Endothelial cell of umbilical vein (primary cell): ENCODE results near the gene ELOVL6. TPM values are rescaled to one million over a fixed set of nuclear protein-coding genes. Genes with fewer than 3 reads are reported as not detected.

Source experiments
- BruUV-seq: library from RNA; stranded (reverse); fragments of 400-500 nt; replicated peaks from 2 replicates; lab custom pipeline; 2021; lab: Mats Ljungman, UMichigan
- CTCF ChIA-PET: fragments of 300-600, 350-600 bp; sonication (Branson Sonifier 250); formaldehyde crosslinking; loops from one replicate; lab custom pipeline; 2021; ENCODE audit warnings: antibody characterized with exemption, inconsistent platforms; lab: Charles Lee
- POLR2A ChIA-PET: fragments of 300-600, 350-600 bp; sonication (Branson Sonifier 250); formaldehyde crosslinking; loops from one replicate; lab custom pipeline; 2021; ENCODE audit warnings: antibody characterized with exemption, inconsistent platforms; lab: Charles Lee
- DNase-seq: peaks from one replicate; pipeline ENCODE4 v3.0.0-alpha.2; 2011; ENCODE audit warnings: low read depth, low spot score
- FAIRE-seq: peaks from 2 replicates; lab custom pipeline; 2011; peaks lifted over from hg19 to GRCh38; lab: Jason Lieb, UNC
- H2AFZ ChIP-seq: 2 replicates; pipeline ENCODE4 v1.6.0; 2012; ENCODE audit warnings: low read depth, low read length, control low read depth, inconsistent platforms
- H3K27ac ChIP-seq: 2 replicates; pipeline ENCODE4 v1.5.1; 2011; ENCODE audit warnings: low read depth, mild to moderate bottlenecking, control low read depth, low read length, moderate library complexity; ENCODE audit not compliant: insufficient read depth
- H3K27me3 ChIP-seq, 2 experiments: 2 replicates each; pipeline versions ENCODE4 v1.6.0 to v1.6.1; 2011; ENCODE audit warnings: low read length in 2 of 2, mixed read lengths in 1 of 2; ENCODE audit not compliant: control insufficient read depth in 2 of 2, insufficient read depth in 2 of 2
- H3K36me3 ChIP-seq, 2 experiments: 2 replicates in 1 of 2; 3 replicates in 1 of 2; pipeline ENCODE4 v1.5.1; 2011; ENCODE audit warnings: low read length in 2 of 2, mild to moderate bottlenecking in 1 of 2, moderate library complexity in 1 of 2; ENCODE audit not compliant: control insufficient read depth in 2 of 2, insufficient read depth in 2 of 2; ENCODE audit errors: extremely low read depth in 1 of 2
- H3K4me1 ChIP-seq: 3 replicates; pipeline ENCODE4 v1.5.1; 2011; ENCODE audit warnings: mild to moderate bottlenecking, low read length; ENCODE audit not compliant: control insufficient read depth, insufficient read depth; ENCODE audit errors: extremely low read depth
- H3K4me2 ChIP-seq: 2 replicates; pipeline ENCODE4 v1.6.1; 2011; ENCODE audit warnings: low read length, control low read depth, mixed read lengths; ENCODE audit not compliant: insufficient read depth
- H3K4me3 ChIP-seq, 3 experiments: fragments of 200-600 bp in 1 of 3; sonication (generic), shearing (Covaris generic) in 1 of 3; replicated peaks in 1 of 3; 2 replicates each; pipeline ENCODE4 v1.5.1; 2011 to 2016; ENCODE audit warnings: control low read depth in 3 of 3, low read length in 3 of 3, mild to moderate bottlenecking in 2 of 3, inconsistent platforms in 1 of 3, low read depth in 1 of 3, moderate library complexity in 1 of 3; ENCODE audit not compliant: insufficient read depth in 1 of 3
- H3K79me2 ChIP-seq: 2 replicates; pipeline ENCODE4 v1.6.0; 2012; ENCODE audit warnings: low read length, inconsistent platforms; ENCODE audit not compliant: control insufficient read depth, insufficient read depth
- H3K9ac ChIP-seq: replicated peaks from 2 replicates; pipeline ENCODE3; 2011; ENCODE audit warnings: low read length, control low read depth; ENCODE audit not compliant: insufficient read depth; ENCODE audit errors: extremely low read depth
- H3K9me1 ChIP-seq: replicated peaks from 3 replicates; pipeline ENCODE4 v1.6.0; 2011; ENCODE audit warnings: mild to moderate bottlenecking, low read length; ENCODE audit not compliant: control insufficient read depth, insufficient read depth; ENCODE audit errors: extremely low read depth
- H3K9me3 ChIP-seq: replicated peaks from 2 replicates; pipeline ENCODE4 v1.5.1; 2012; ENCODE audit warnings: low read length, inconsistent platforms; ENCODE audit not compliant: control insufficient read depth, insufficient read depth
- H4K20me1 ChIP-seq: replicated peaks from 2 replicates; pipeline ENCODE3; 2011; ENCODE audit warnings: mild to moderate bottlenecking, low read length; ENCODE audit not compliant: control insufficient read depth, insufficient read depth; ENCODE audit errors: extremely low read depth
- CTCF ChIP-seq, 2 donors: IDR thresholded peaks; 1 replicate in 1 of 2; 2 replicates in 1 of 2; pipeline ENCODE4 v1.5.1; 2011; ENCODE audit warnings: low read length in 2 of 2, mild to moderate bottlenecking in 2 of 2, moderate library complexity in 2 of 2, control low read depth in 1 of 2, inconsistent platforms in 1 of 2, low read depth in 1 of 2; ENCODE audit not compliant: insufficient read depth in 1 of 2; ENCODE audit errors: extremely low read depth in 1 of 2
- EZH2 ChIP-seq: IDR thresholded peaks from 2 replicates; pipeline ENCODE4 v1.6.1; 2012; ENCODE audit warnings: borderline replicate concordance, low read depth, mild to moderate bottlenecking, moderate library complexity, low read length, inconsistent platforms; ENCODE audit not compliant: severe bottlenecking
- FOS ChIP-seq: IDR thresholded peaks from 2 replicates; pipeline ENCODE4 v1.6.1; 2011; ENCODE audit warnings: mild to moderate bottlenecking, low read length, moderate library complexity, borderline replicate concordance; ENCODE audit not compliant: insufficient read depth
- GATA2 ChIP-seq: IDR thresholded peaks from 2 replicates; pipeline ENCODE4 v1.7.0; 2011; ENCODE audit warnings: low read depth, mild to moderate bottlenecking, moderate library complexity, mixed read lengths, low read length; ENCODE audit not compliant: insufficient read length, insufficient read depth
- dilution Hi-C: fragments of 300-500 bp; cut with MboI; formaldehyde crosslinking; loops from one replicate; pipeline ENCODE4 v1.15.0; 2019; ENCODE audit warnings: low sequenced_read_pairs; ENCODE audit not compliant: extremely low pct_ligation_motif_present
- intact Hi-C: fragments of 100-400 bp; cut with micrococcal nuclease; formaldehyde crosslinking; loops from one replicate; pipeline ENCODE4 v1.10.0; 2022
- polyA plus RNA-seq, 4 experiments: library from polyadenylated mRNA; depleted of rRNA in 3 of 4; stranded (reverse) in 3 of 4; unstranded in 1 of 4; fragments of >200 nt; gene quantifications; 2 replicates each; pipeline versions ENCODE4 v1.2.1 to v1.2.3, GENCODE V29; 2011 to 2012; ENCODE audit warnings: missing spikeins in 1 of 4
- total RNA-seq: library from RNA; stranded (reverse); gene quantifications from 2 replicates; pipeline ENCODE4 v1.2.3, GENCODE V29; 2021

The ELOVL6 gene
- total and polyA plus RNA-seq, 2 donors (not counting 3 experiments of a cell fraction or from before 2014, with no cell fraction given), result 6.4 to 26.1 TPM

GRCh38 chr4:110020646-110021443, 177.6 kb downstream of the ELOVL6 start:
- TF ChIP-seq FOS (no peak), CTCF (IDR thresholded peaks at IDR 0.05; ENCODE audit: extremely low read depth in 1 of 2, insufficient read depth in 1 of 2, low read depth in 1 of 2, low read length in 2 of 2) (no peak), GATA2 (no peak), EZH2 (no peak)
- Histone ChIP-seq H3K9me3 (no peaks in the 10 kb centered on the region), H3K9ac (no peak overlapping the region), H3K4me2 (no peak overlapping the region), H4K20me1 (no peaks in the 10 kb centered on the region), H3K27me3 (peaks cover 11 to 14% of the 10 kb centered on the region in 2 experiments), H3K4me3 (no peak overlapping the region), H3K4me1 (no peaks in the 10 kb centered on the region), H3K27ac (no peak overlapping the region), H3K9me1 (no peaks in the 10 kb centered on the region), H3K36me3 (no peaks in the 10 kb centered on the region), H2AFZ (no peak overlapping the region), H3K79me2 (no peaks in the 10 kb centered on the region)
- dilution Hi-C loops, result no loop called here
- DNase-seq (no peak), FAIRE-seq (no peak)
- CTCF ChIA-PET, result interaction anchor here (1.1 to 1.5 kb wide), 3 partner anchors 40 to 488 kb away, joined by 3 to 7 read pairs (median 3); partner anchors contain the start of gene ELOVL6
- no TSS peak for BruUV-seq
- intact Hi-C loops, result no loop called here
- POLR2A ChIA-PET, result no interaction called here
